Effector memory CD4-positive, alpha-beta T cell (primary cell): Measurements from ENCODE around the gene EDN2.

Experiments used
- DNase-seq, 3 donors: peaks; one replicate each; pipeline ENCODE4 v3.0.0-alpha.2; 2020
- H3K27ac ChIP-seq: 2 replicates; pipeline ENCODE4 v1.7.0; 2013; ENCODE audit warnings: mild to moderate bottlenecking, low read length, moderate library complexity; ENCODE audit not compliant: insufficient read depth, poor library complexity, severe bottlenecking
- H3K27me3 ChIP-seq: replicated peaks from 2 replicates; pipeline ENCODE4 v1.7.0; 2013; ENCODE audit warnings: mild to moderate bottlenecking, low read length; ENCODE audit not compliant: insufficient read depth, control insufficient read depth, poor library complexity, severe bottlenecking
- H3K36me3 ChIP-seq: 2 replicates; pipeline ENCODE4 v1.7.0; 2013; ENCODE audit warnings: mild to moderate bottlenecking, low read length, moderate library complexity; ENCODE audit not compliant: control insufficient read depth, insufficient read depth
- H3K4me1 ChIP-seq: 2 replicates; pipeline ENCODE4 v1.7.0; 2013; ENCODE audit warnings: low read length, mild to moderate bottlenecking; ENCODE audit not compliant: control insufficient read depth, insufficient read depth, poor library complexity, severe bottlenecking
- H3K4me3 ChIP-seq: 2 replicates; pipeline ENCODE4 v1.7.0; 2013; ENCODE audit warnings: low read length, low read depth, mild to moderate bottlenecking; ENCODE audit not compliant: insufficient read depth, poor library complexity, severe bottlenecking
- H3K9me3 ChIP-seq: 2 replicates; pipeline ENCODE4 v1.7.0; 2013; ENCODE audit warnings: mild to moderate bottlenecking, low read length, moderate library complexity; ENCODE audit not compliant: control insufficient read depth

EDN2 gene

DNA sequence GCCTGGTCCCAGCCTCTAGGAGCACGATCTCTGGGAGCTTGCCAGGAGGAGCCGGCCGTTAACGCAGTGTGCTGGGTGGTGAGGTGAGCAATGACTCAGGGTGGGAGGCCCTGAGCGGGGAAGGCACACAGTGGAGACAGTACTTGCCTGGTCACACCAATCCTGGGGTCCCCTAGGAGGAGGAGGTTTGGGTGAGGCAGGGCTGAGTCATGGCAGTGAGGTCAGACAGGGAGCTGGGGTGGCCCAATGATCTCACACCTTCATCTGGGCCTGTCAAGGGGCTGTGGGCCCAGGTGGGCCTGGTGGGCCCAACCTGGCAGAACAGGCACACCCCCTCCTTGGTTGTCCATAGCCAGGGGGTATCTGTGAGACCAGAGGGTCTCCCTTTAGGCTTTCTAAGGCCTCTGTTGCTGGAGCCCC, 8.6 kb upstream of the EDN2 start:
- Histone ChIP-seq H3K9me3 (no peaks in the 10 kb centered on the region), H3K4me1 (peaks cover 5% of the 10 kb centered on the region), H3K27ac (no peak overlapping the region), H3K4me3 (no peak overlapping the region), H3K27me3 (peaks cover 2% of the 10 kb centered on the region), H3K36me3 (no peaks in the 10 kb centered on the region)
- DNase-seq = no peak

DNA sequence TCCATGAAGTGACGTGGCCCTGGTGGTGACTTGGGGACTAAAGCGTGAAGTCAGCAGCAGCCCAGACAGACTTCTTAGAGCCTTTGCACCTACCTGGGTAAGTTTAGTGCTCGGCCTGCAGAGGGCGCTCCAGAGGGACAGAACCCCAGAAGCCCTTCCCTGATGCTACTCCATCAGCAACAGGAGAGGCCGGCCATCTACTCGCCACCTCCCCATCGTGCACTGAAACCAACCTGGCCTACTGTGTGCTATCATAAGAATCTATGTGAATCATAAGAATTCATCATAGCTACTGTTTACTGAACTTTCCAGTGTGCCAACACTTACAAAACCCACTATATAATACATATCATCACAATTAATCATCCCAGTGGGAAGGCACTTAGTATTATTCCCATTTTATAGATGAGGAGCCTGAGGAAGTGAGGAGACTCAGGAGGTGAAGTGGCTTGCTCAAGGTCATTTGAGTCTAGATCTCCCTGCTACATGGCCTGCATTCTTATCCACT, 7.9 kb upstream of the EDN2 start:
- Histone ChIP-seq H3K9me3 (no peaks in the 10 kb centered on the region), H3K4me3 (no peak overlapping the region), H3K27me3 (peaks cover 2% of the 10 kb centered on the region), H3K4me1 (peaks cover 5% of the 10 kb centered on the region), H3K27ac (no peak overlapping the region), H3K36me3 (no peaks in the 10 kb centered on the region)
- DNase-seq = peak in 1 of 3 donors; percentile 8

- Histone ChIP-seq H3K4me1 (peaks cover 3% of the 10 kb centered on the region), H3K36me3 (no peaks in the 10 kb centered on the region), H3K9me3 (no peaks in the 10 kb centered on the region), H3K27me3 (peaks cover 2% of the 10 kb centered on the region), H3K4me3 (no peak overlapping the region), H3K27ac (no peak overlapping the region)
- DNase-seq = no peak
Measured at GRCh38 chr1:41490911-41491310, 6.4 kb upstream of the EDN2 start.

- H3K36me3 ChIP-seq = no peaks in the 10 kb centered on the region
- no peak overlapping the region for H3K4me3 ChIP-seq
- H3K27ac ChIP-seq = no peak overlapping the region
- no peak for DNase-seq
- H3K27me3 ChIP-seq = no peaks in the 10 kb centered on the region
- H3K9me3 ChIP-seq = no peaks in the 10 kb centered on the region
- H3K4me1 ChIP-seq = no peaks in the 10 kb centered on the region
Measured at GRCh38 chr1:41489561-41489960, 5.1 kb upstream of the EDN2 start.

DNA sequence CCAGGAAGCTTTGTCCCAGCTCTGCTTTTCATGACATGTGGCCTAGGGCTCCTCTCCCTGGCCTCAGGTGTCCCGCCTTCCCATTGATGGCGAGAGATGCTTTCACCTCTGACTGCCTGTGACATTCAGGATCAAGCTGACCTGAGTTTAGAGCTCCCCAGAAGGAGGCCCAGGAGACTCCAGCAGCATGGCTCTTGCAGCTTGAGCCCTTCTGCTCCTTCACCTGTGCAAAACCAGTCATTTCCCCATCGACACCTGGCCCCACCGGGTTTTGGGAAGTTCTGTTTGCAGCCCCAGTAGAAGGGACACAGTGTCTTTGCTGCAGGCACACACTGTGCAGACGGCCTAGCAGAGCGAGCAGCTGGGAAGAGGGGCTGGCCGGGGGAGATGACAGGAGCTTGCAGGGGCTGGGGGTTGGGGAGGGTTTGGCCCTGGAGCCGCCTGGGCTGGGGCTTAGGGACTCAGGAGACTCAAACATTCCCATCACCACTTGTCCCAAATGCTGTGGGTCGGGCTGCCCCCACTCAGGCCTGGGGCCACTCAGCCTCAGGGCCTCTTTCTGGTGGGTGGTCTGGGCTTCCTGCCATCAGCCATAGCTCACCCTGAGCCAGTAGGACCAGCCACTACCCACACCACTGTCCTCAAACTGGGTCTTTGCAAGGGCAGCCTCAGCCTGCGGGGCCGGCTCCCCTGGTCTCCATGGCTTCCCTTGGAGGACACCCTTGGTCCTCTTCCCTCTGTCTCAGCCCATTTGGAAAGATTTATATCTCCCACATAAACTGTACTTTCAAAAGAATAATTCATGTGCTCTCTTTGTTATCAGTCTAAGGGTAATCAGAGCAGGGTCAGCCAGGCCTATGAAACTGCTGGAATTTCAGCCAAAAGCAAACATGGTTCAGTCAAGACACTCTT, 3.8 kb upstream of the EDN2 start:
- Histone ChIP-seq H3K4me1 (no peaks in the 10 kb centered on the region), H3K36me3 (no peaks in the 10 kb centered on the region), H3K9me3 (no peaks in the 10 kb centered on the region), H3K4me3 (no peak overlapping the region), H3K27ac (no peak overlapping the region), H3K27me3 (no peaks in the 10 kb centered on the region)
- no peak for DNase-seq

DNA sequence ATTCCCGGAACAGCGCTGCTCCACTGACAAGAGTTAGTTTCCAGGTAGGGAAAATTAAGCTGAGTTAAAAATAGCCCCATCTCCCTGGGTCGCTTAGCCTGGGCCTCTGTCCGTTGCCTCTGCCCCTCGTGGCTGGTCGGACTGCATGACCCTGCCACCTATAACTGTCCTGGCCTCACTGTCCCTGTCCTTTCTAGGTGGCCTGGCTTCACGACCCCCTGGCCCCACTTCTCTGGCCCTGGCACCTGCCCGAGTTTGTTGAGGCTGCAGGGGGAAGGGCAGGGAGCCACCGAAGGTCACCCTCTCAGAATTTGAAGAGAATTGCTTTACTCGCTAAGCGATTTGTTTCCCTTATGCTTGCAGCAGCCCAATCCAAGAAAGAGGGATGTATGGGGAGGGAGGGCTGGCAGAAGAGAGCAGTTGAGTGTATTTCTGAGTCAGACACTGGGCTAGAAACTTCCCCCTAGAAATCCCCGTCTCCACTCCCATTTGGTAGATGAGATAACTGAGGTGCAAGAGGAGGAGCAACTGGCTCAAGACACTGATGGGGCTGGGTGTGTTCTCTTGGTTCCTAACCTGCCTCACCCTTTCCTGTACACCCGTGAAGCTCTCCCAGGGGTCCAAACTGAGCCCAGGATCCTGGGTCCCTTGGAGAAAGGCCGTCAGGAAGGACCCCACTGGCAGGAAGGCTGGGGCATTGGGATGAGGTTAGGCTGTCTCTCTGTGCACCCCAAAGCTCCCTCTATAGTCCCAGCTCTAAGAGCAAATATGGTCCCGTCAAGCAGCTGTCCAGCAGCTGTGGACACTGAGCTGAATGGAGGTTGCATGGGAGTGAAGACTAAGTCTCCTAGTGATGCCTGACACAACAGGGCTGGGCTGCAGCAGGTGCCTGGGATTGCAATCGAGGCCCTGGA, 2.9 kb upstream of the EDN2 start:
- Histone ChIP-seq H3K4me1 (no peaks in the 10 kb centered on the region), H3K36me3 (no peaks in the 10 kb centered on the region), H3K4me3 (no peak overlapping the region), H3K9me3 (no peaks in the 10 kb centered on the region), H3K27ac (no peak overlapping the region), H3K27me3 (no peaks in the 10 kb centered on the region)
- no peak for DNase-seq

DNA sequence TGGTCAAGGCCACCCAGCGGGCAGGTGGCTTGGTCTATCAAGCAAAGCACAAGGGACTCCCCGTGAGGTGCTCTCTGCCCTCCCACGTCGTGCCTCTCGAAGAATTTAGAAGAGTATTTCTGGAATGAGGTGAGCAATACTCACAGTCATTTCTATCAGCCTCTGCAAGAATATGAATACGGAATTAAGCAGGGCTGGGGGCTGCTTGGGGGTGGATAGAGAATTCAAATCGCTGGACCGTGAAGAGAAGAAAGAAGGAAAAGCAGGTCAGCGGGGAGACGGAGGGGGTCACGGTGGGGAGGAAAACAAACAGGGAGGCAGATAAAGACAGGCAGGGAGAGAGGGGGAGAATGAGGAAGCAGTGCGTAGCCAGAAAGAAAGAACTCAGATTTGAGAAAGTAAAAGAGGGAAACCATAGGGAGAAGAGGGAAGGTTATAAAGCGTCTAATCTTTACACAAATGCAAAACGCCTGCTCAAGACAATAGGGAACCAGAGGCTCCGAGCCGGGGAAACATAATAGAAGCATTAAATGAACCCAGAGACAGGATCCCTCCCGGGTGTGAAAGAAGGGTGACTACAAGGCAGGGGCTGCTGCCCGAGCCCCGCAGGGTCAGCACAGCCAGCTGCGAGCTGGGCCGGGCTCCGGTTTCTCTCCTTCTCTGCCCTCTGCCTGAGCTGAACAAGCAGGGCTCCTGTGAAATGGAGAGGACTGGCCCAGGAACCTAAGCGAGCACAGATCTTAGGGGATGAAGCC, 2.1 kb upstream of the EDN2 start:
- no peak for DNase-seq
- no peaks in the 10 kb centered on the region for H3K27me3 ChIP-seq
- H3K9me3 ChIP-seq = no peaks in the 10 kb centered on the region

GRCh38 chr1:41486053-41486370, 1.5 kb upstream of the EDN2 start:
- Histone ChIP-seq H3K27ac (no peak overlapping the region), H3K27me3 (no peaks in the 10 kb centered on the region), H3K4me3 (no peak overlapping the region), H3K36me3 (no peaks in the 10 kb centered on the region), H3K4me1 (no peaks in the 10 kb centered on the region), H3K9me3 (no peaks in the 10 kb centered on the region)
- no peak for DNase-seq

More for the DNA sequence above, 2.1 kb upstream of the EDN2 start:
- no peaks in the 10 kb centered on the region for H3K4me1 ChIP-seq
- no peak overlapping the region for H3K4me3 ChIP-seq
- no peaks in the 10 kb centered on the region for H3K36me3 ChIP-seq
- H3K27ac ChIP-seq = no peak overlapping the region

DNA sequence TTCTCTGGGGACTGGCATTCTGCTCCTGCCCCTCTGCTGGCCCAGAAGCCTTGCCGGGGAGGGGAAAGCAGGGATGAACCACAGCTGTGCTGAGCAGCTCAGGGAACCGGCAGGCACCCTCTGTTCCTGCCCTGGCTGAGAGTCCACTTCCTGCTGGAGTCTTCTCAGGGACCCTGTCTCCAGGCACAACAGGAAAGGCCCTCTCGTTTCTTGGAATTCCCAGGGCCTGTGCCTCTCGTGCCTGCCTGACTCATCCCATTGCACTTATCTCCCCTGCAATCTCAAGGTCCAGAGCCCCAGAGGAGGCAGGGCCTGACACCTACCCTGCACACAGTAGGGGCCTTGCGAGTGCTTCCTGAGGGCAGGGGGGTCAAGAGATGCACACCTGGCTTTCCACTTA, 1.1 kb upstream of the EDN2 start:
- Histone ChIP-seq H3K4me1 (no peaks in the 10 kb centered on the region), H3K4me3 (no peak overlapping the region), H3K36me3 (no peaks in the 10 kb centered on the region), H3K27ac (no peak overlapping the region), H3K9me3 (no peaks in the 10 kb centered on the region), H3K27me3 (no peaks in the 10 kb centered on the region)
- no peak for DNase-seq
